ENCODE data around the gene ADAM12. TPM values are rescaled to one million over a fixed set of nuclear protein-coding genes. Genes with fewer than 3 reads are reported as not detected.
A peak's percentile ranks its signal among the peaks of the same experiment; 100 is the strongest.

The ADAM12 gene
- total RNA-seq, 1 experiment from 2014 or later: 33.8 TPM

DNA sequence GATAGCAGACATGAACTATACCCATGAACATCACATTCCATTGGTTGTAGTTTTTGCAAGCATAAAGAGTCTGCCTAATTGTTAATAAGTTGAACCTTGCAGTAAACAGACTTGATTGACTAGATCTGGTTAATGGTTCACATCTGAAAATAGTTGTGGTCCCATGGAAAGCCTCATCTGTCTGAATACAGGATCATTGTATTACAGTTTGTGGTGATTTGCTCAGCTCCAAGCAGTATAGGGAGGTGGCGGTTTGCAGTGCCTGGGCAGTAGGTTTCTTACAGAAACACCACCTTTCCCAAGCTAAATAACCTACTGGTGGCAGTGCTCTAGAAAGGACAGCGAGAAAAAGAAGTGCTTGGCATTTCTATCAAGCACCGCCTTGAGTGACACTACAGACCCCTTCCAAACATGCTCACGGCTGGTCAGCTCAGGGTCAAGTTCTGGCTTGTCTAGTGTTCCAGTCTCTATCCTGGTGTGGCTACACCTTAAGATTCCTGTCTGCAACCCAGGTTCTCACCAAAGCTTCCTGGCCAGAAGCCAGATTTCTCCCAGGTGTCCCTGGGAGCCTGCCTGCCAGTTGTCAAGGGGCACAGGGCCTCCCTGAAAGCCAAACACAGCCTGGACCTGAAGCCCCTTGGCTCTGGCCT, 372.0 kb downstream of the ADAM12 start:
- no peak for DNase-seq (ENCODE audit: low read depth)

- DNase-seq (ENCODE audit: low read depth): no peak
Observed at GRCh38 chr10:126015413-126015812, 372.9 kb downstream of the ADAM12 start.

GRCh38 chr10:126014309-126014708, 374.0 kb downstream of the ADAM12 start:
- peak; percentile 62 for DNase-seq (ENCODE audit: low read depth)

DNA sequence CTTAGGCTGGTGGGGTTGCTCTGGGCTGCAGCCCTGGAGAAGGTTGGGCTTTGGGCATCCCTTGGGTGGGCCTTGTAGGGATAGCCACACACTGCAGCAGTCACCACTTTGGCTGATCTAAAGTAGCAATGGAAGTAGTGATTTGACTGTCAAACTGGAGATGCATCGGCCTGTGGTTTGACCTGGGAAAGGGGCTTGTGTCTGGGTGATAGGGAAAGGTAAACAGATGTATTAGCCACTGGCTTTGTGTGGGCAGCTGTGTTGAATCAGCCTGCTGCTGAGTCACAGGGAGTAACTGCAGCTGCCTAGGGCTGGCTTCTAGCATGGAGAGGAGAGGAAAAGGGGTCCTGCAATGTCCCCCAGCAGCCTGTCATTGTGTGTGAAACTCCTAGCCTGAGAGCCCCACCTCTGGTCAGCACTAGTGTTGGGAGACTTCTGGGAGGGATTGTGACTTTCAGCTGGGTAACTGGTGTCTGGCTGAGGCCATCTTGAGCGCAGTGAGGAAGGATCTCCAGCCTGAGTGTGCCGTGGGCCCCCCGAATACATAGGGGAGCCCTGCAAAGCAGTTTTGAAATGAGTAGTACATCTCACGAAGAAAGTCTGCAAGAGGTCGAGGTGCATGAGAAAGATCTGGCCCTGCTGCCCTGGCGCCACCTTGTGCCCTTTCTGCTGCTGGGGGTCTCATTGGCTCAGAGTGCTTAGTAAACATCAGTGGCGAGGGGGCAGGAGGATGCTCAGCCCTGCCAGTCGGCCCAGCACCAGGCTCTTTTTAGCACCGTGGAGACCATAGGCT, 374.6 kb downstream of the ADAM12 start:
- DNase-seq (ENCODE audit: low read depth): peak; percentile 90

DNA sequence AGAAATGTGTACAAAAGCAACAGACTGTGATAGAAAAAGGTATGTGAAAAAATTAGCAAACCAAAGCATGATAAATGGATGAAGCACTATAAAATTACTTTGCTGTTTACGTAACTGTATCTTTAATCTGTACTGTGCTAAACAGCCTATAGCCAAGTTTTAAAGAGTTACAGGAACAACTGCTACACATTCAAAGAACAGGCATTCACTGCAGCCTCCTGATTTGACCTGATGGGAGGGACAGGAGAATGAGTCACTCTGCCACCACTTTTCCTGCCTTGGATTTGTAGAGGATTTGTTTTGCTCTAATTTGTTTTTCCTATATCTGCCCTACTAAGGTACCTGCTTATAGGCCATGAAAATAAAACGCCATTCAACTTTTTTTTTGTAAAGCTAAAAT, 375.8 kb downstream of the ADAM12 start:
- peak; percentile 35 for DNase-seq (ENCODE audit: low read depth)

DNA sequence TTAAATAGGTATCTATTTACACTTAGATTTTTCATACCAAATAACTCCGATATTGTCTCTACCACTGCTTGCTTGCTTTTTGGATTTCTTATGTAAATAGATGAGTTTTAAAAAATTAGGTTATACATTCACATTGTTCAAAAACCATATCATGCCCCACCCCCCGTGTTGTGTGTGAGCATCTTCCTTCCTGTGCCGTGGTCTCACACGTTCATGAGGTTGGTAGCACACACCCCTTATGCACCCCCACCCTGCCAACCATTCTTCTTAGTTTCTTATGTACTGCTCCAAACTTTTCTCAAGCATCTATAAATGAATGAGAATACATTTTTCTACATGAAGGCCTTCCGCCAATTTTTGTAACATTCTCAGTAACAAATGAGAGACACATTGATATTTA, 376.3 kb downstream of the ADAM12 start:
- DNase-seq (ENCODE audit: low read depth): no peak

DNA sequence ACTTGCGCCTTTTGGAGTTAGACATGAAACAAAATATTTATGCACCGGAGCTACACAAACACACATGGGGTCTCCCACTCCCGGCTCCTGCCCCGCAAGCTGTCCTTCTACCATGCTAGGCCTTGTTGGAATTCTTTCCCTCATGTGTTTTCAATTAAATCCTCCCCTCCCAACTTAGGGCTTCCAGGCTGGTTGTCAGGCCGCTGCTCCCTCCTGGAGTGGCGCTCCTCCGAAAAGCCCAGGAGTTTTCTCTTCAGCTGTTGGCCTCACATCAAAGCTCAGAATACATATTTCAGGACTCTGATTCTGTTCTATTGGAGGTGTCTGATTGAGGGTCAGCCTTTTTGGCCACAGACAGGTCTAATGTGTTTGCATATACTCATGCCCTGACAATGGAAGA, 378.6 kb downstream of the ADAM12 start:
- no peak for DNase-seq (ENCODE audit: low read depth)

DNA sequence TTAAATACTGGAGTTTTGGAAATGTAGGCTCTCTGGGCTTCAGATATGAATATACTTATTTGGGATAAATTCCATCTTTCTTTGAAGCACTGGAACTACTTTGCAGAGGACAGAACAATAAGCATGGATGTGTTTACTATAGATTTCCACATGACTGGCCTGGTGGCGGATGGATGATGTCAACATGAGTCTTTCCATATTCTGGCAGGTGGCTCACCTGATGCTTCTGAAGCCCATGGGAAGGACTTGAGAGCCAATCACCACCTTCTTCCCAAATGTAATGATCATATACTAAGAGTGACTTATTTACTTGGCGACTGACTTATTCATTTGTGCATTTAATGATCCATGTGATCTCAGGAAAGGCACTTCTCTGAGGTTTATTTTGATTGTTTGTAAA, 381.4 kb downstream of the ADAM12 start:
- no peak for DNase-seq (ENCODE audit: low read depth)

- DNase-seq (ENCODE audit: low read depth): no peak
Observed at GRCh38 chr10:126006264-126006663, 382.0 kb downstream of the ADAM12 start.

DNA sequence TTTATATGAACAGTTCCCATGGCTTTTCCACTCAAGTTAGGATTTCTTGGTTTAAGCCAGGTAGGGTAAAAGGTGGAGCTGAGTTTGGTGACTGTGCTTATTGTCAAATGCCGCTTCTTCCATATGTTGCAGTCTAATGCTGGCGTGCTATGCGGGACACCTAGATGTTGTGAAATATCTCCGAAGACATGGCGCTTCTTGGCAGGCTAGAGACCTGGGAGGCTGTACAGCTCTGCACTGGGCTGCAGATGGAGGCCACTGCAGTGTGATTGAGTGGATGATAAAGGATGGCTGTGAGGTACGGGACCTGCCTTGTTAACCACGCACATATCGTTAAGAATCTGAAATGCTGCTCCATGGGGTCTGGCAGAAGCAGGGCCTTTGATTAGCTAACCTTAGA, 383.5 kb downstream of the ADAM12 start:
- DNase-seq (ENCODE audit: low read depth): no peak

GRCh38 chr10:126001576-126001975, 386.7 kb downstream of the ADAM12 start:
- peak; percentile 69 for DNase-seq (ENCODE audit: low read depth)

- no peak for DNase-seq (ENCODE audit: low read depth)
Observed at GRCh38 chr10:125999694-126000093, 388.6 kb downstream of the ADAM12 start.

DNA sequence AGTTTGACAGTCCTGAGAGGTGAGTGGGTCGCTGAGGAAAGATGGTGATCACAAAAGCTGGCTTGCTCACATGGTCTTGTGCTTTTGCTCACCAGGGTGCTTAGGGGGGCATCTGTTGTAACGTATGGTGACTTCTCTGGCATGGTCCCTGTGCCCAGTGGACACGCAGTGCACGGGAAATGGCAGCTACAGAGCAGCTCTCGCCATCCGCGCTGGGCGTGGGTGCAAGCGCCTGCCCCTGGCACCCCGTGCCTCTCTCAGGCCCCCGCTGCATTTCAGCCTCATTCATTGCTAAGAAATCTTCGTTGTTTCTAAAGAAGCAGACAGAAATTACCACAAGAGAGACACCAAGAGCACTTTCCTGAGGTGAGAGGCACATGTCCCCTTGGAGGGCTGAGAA, 390.7 kb downstream of the ADAM12 start:
- DNase-seq (ENCODE audit: low read depth): no peak

GRCh38 chr10:125995726-125996304, 392.5 kb downstream of the ADAM12 start:
- no peak for DNase-seq (ENCODE audit: low read depth)

GRCh38 chr10:125994601-125995000, 393.7 kb downstream of the ADAM12 start:
- no peak for DNase-seq (ENCODE audit: low read depth)

GRCh38 chr10:125992254-125992653, 396.0 kb downstream of the ADAM12 start:
- DNase-seq (ENCODE audit: low read depth): no peak

DNA sequence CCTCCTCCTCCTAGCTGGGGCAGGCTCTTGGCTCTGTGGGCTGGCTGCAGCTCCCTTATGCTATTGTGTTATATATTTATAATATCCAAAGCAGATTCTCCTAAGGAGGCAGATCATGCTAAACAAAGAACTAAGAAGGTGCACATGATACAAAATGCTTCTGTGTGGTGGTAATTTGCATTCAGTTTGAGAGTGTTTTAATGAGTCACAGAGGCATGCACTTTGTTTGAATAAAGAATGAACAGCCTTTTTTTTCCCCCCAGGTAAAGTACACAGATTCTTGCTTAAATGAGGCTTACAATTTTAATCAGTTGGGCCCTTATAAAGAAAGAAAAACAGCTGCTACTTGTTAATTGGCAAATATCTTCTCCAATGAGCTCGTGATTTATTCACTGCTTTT, 396.9 kb downstream of the ADAM12 start:
- no peak for DNase-seq (ENCODE audit: low read depth)

GRCh38 chr10:125990974-125991373, 397.3 kb downstream of the ADAM12 start:
- DNase-seq (ENCODE audit: low read depth): no peak

DNA sequence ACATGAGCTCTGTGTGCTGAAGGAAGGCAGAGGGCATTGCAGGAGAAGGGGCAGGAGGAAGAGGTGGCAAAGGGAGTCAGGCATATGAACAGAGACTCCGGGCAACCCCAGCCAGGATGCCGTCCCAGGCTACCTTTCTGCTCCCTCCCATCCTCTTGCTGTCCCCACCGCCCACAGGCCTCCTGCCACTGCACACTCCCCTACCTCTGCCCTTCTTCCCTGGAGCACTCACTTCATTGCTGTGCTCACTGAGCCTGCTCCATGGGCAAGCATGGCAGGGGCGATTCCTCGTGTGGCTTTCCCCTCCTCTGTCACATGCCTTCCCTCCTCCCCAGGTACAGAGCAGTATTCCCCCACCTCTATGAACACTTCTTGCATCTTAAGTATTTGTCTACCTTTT, 398.5 kb downstream of the ADAM12 start:
- DNase-seq (ENCODE audit: low read depth): no peak

- DNase-seq (ENCODE audit: low read depth): no peak
Observed at GRCh38 chr10:125985557-125986240, 402.6 kb downstream of the ADAM12 start.

DNA sequence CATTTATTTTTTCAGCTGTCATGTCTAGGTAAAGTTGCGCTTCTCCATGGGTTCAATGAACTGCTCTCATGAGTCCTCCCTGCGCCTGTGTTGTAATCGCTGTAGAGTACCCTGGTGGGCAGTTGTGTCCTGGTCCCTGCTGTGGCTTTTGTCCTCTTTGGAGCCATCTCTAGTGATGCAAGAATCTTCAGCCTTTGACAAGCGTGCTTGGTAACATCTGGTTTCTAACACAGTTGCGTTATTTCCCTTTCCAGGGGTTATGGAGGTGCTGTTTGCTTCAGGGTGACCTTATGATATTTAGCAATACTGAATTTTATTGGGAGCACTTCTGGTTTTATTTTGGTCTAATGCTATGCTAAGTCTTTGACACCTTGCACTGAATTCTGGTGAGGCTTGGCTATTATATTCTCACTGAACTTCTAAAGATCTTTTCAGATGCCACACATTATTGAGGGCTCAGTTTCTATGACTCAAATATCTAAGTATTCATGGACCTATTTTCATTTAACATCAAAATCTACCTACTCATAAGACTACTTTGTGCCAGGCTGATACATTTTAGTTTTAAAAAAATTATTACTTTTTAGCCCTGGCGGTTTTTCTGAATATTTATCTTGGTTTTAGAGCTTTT, 403.3 kb downstream of the ADAM12 start:
- no peak for DNase-seq (ENCODE audit: low read depth)

DNA sequence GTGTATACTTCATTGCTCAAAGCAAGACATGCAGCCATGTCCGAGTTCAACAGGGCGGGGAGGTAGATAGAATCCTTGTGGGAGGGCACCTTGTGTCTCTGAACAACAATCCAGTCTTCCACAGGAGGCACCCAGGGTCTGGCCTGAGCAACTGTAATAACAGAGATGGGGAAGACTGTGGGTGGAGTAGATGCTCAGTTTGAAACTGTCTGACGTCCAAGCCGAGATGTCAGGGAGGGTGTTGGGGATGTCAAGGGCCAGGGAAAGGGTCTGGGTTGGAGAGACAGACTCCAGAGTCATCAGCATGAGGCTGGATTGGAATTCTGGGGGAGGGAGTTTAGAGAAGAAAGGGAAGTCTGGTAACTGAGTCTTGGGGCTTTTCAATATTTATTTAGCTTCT, 403.9 kb downstream of the ADAM12 start:
- no peak for DNase-seq (ENCODE audit: low read depth)
